CD4-positive, alpha-beta T cell treated with Interleukin-15 for 4 hours (primary cell): ENCODE data around the gene SKOR1.

Experiments used
- DNase-seq: peaks from one replicate; pipeline ENCODE4 v3.0.0-alpha.2; 2020; ENCODE audit warnings: low spot score

SKOR1 gene

GRCh38 chr15:67796196-67797127, 28.8 kb upstream of the SKOR1 start:
- no peak for DNase-seq

GRCh38 chr15:67799801-67800205, 25.5 kb upstream of the SKOR1 start:
- no peak for DNase-seq

GRCh38 chr15:67801142-67801541, 24.2 kb upstream of the SKOR1 start:
- DNase-seq = no peak

GRCh38 chr15:67801926-67802914, 23.1 kb upstream of the SKOR1 start:
- DNase-seq = no peak

- no peak for DNase-seq
These were observed 22.0 kb upstream of the SKOR1 start for GRCh38 chr15:67803299-67803698.

GRCh38 chr15:67803996-67804843, 21.1 kb upstream of the SKOR1 start:
- no peak for DNase-seq

GRCh38 chr15:67805008-67805665, 20.2 kb upstream of the SKOR1 start:
- no peak for DNase-seq

- DNase-seq = no peak
These were observed 19.4 kb upstream of the SKOR1 start for GRCh38 chr15:67805666-67806516.

GRCh38 chr15:67806536-67806935, 18.8 kb upstream of the SKOR1 start:
- no peak for DNase-seq

GRCh38 chr15:67807141-67807540, 18.2 kb upstream of the SKOR1 start:
- no peak for DNase-seq

GRCh38 chr15:67807836-67808235, 17.5 kb upstream of the SKOR1 start:
- no peak for DNase-seq

- no peak for DNase-seq
These were observed 16.5 kb upstream of the SKOR1 start for GRCh38 chr15:67808821-67809220.

GRCh38 chr15:67809441-67809840, 15.9 kb upstream of the SKOR1 start:
- no peak for DNase-seq

- no peak for DNase-seq
These were observed 15.4 kb upstream of the SKOR1 start for GRCh38 chr15:67809866-67810265.

GRCh38 chr15:67812241-67812644, 13.1 kb upstream of the SKOR1 start:
- DNase-seq = no peak

- DNase-seq = no peak
These were observed 12.1 kb upstream of the SKOR1 start for GRCh38 chr15:67813104-67813634.

GRCh38 chr15:67815036-67815592, 10.2 kb upstream of the SKOR1 start:
- DNase-seq = no peak

- DNase-seq = no peak
These were observed 8.6 kb upstream of the SKOR1 start for GRCh38 chr15:67816668-67817067.

- no peak for DNase-seq
These were observed 6.8 kb upstream of the SKOR1 start for GRCh38 chr15:67818464-67818863.

GRCh38 chr15:67819636-67820035, 5.7 kb upstream of the SKOR1 start:
- no peak for DNase-seq
